T-helper 22 cell (primary cell): ENCODE results near the gene PSMA8.
"Not testable (repeated sequence)": the region's sequence is repeated elsewhere in the genome, so short reads cannot be mapped to it uniquely, and the experiment has no call there.

Source experiments
- DNase-seq: peaks from one replicate; pipeline ENCODE4 v3.0.0-alpha.2; 2020; ENCODE audit warnings: low read depth

The PSMA8 gene

GRCh38 chr18:26176134-26176533, 42.5 kb downstream of the PSMA8 start:
- DNase-seq, result no peak

DNA sequence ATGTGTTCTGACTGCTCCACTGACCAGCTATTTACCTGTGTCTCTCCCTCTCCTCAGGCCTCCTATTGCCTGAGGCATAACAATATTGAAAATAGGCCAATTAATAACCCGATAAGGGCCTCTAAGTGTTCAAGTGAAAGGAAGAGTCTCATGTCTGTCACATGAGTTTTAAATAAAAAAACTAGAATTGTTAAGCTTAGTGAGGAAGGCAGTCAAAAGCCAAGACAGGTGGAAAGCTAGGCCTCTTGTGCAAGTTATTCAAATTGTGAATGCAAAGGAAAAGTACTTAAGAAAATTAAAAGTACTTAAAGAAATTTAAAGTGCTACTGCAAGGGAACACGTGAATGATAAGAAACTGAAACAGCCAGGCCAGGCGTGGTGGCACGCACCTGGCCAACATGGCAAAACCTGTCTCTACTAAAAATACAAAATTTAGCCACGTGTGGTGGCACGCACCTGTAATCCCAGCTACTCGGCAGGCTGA, 47.7 kb downstream of the PSMA8 start:
- DNase-seq, result no peak

GRCh38 chr18:26183395-26184112, 49.9 kb downstream of the PSMA8 start:
- DNase-seq, result no peak

- no peak for DNase-seq
These were observed 51.6 kb downstream of the PSMA8 start for GRCh38 chr18:26185267-26185666.

DNA sequence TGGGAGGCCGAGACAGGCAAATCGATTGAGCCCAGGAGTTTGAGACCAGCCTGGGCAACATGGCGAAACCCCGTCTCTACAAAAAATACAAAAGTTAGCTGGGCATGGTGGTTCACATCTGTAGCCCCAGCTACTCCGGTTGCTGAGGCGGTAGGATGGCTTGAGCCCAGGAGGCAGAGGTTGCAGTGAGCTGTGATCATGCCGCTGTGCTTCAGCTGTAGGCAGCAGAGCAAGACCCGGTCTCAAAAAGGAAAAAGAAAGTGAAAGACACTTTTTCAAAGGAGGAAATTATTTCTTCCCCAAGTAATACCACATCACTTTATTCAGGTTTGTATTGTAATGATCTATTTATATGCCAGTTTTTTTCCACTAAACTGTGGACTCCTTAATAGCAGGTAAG, 56.8 kb downstream of the PSMA8 start:
- no peak for DNase-seq

GRCh38 chr18:26192233-26192632, 58.6 kb downstream of the PSMA8 start:
- no peak for DNase-seq

GRCh38 chr18:26196605-26197004, 62.9 kb downstream of the PSMA8 start:
- DNase-seq, result no peak

DNA sequence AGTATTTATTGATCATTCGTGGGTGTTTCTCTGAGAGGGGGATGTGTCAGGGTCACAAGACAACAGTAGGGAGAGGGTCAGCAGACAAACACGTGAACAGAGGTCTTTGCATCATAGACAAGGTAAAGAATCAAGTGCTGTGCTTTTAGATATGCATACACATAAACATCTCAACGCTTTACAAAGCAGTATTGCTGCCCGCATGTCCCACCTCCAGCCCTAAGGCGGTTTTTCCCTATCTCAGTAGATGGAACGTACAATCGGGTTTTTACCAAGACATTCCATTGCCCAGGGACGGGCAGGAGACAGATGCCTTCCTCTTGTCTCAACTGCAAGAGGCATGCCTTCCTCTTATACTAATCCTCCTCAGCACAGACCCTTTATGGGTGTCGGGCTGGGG, 68.3 kb downstream of the PSMA8 start:
- DNase-seq, result not testable (repeated sequence)

- no peak for DNase-seq
These were observed 71.6 kb downstream of the PSMA8 start for GRCh38 chr18:26205318-26205717.

DNA sequence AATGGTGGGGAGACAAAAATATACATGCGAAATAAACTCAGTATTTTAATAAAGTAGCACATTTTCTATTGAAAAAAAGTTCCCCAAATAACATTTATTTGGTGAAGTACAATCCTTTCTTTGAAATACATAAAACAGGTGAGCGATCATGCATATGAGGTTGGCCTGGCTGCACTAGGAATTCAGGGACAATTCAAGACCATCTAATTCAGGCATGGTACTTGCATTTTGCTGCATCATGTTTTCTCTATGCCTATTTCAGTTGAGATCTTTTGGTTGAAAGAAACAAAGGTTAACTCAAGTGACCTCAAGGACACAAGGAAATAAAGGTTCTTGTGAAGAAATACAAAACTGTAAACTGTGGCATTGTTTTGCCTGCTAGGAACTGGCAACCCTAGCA, 72.8 kb downstream of the PSMA8 start:
- no peak for DNase-seq

GRCh38 chr18:26207937-26208336, 74.3 kb downstream of the PSMA8 start:
- DNase-seq, result no peak

DNA sequence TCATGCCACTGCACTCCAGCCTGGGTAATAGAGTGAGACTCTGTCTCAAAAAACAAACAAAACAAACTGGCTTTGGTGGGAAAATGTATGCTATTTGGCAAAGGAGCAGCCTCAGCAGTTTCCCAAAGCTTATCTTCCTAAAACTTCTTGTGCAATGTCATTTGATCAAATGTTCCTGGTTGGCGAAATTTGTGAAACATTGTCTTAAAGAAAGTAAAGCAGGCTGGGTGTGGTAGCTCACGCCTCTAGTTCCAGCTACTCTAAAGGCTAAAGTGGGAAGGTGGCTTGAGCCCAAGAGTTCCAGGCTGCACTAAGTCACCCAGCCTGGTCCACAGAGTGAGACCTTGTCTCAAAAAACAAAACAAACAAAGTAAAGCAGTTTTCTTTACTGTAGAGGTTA, 75.3 kb downstream of the PSMA8 start:
- no peak for DNase-seq

GRCh38 chr18:26210147-26210546, 76.5 kb downstream of the PSMA8 start:
- DNase-seq, result no peak

GRCh38 chr18:26215247-26215970, 81.7 kb downstream of the PSMA8 start:
- peak; percentile 4 for DNase-seq

DNA sequence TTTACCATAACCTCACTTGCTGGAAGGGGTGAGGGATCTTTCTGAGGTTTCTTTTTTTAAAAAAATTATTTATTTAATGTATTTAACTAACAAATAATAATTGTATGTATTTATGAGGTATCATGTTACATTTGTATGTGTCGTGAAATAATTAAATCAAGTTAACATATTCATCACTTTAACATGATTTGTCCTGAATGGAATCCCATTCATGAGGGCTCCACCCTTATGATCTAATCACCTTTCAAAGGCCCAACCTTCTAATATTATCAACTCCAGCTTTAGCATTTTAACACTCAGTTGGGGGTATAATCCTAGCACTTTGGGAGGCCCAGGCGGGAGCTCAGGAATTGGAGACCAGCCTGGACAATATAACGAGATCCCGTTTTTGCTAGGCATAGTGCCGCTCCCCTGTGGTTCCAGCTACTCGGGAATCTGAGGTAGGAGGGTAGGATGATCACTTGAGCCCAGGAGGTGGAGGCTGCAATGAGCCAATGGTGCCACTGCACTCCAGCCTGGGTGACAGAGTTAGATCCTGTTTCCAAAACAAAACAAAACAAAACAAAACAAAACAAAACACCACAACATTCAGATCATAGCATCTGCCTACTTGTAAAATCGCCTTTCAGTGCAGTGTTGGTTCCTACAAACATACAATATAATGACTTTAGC, 91.5 kb downstream of the PSMA8 start:
- DNase-seq, result no peak

- DNase-seq, result no peak
These were observed 92.2 kb downstream of the PSMA8 start for GRCh38 chr18:26225915-26226228.

- DNase-seq, result peak; percentile 84
These were observed 92.8 kb downstream of the PSMA8 start, which contains the start of gene TAF4B for GRCh38 chr18:26226229-26227050. Gene TAF4B, plus strand, starts transcription at chr18:26226445. Its CDS starts 489 bp downstream, at chr18:26226934.

GRCh38 chr18:26227051-26227670, 93.5 kb downstream of the PSMA8 start:
- DNase-seq, result no peak

GRCh38 chr18:26228562-26229260, 95.0 kb downstream of the PSMA8 start:
- no peak for DNase-seq

- no peak for DNase-seq
These were observed 96.8 kb downstream of the PSMA8 start for GRCh38 chr18:26230497-26230896.

DNA sequence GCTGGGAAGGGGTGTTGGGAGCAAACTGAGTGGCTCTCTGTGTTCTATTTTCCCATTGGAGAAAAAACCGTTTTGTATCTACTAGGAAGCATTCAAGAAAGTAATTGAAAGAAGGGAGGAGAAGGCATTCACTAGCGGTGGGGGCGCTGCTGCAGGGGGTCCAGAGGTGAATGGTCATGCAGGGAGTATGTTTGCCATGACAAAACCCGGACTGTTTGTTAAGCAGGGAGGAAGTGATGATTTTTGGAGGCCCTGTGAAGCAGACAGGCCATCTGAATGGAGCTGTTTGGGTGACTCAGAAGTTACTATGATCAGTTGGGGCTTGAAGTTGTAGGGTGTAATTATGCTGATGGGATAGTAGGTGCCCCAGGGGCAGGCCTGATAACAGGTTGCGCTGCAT, 99.5 kb downstream of the PSMA8 start:
- no peak for DNase-seq
